Measurements from ENCODE around the gene PASD1. TPM values are rescaled to one million over a fixed set of nuclear protein-coding genes. Genes with fewer than 3 reads are reported as not detected.
"Not testable (repeated sequence)": the region's sequence is repeated elsewhere in the genome, so short reads cannot be mapped to it uniquely, and the experiment has no call there.

PASD1 gene
- total RNA-seq, 1 experiment from 2014 or later = not detected

- Mint-ChIP-seq H3K4me3 (ENCODE audit: unreplicated experiment) (no peak within 1 kb of the TSS), H3K4me1 (ENCODE audit: insufficient read depth, unreplicated experiment) (no peaks in the 10 kb centered on the region), H3K36me3 (ENCODE audit: insufficient read depth, unreplicated experiment) (peaks cover 6% of the 10 kb centered on the region), H3K27me3 (ENCODE audit: insufficient read depth, unreplicated experiment) (no peaks in the 10 kb centered on the region), H3K27ac (ENCODE audit: low read depth, unreplicated experiment) (no peak within 1 kb of the TSS), H3K9me3 (ENCODE audit: unreplicated experiment) (no peaks in the 10 kb centered on the region)
- DNase-seq (ENCODE audit: unreplicated experiment) = no peak
- ChIA-PET CTCF (interaction anchor here (0.5 kb wide), 1 partner anchor 12 kb away, joined by 3 read pairs; no protein-coding TSS in a partner anchor), POLR2A (no interaction called here)
- BruUV-seq (replicated peaks) = no TSS peak
- intact Hi-C loops (cut with micrococcal nuclease) = no loop called here
- no peak for TF ChIP-seq CTCF (IDR thresholded peaks at IDR 0.05; ENCODE audit: unreplicated experiment)
Measured at GRCh38 chrX:151694661-151695582, 131.4 kb downstream of the PASD1 start, which contains the start of gene PRRG3. Gene PRRG3 (plus strand): TSS chrX:151695458. CDS start chrX:151698815, 3,357 bp downstream.

- Mint-ChIP-seq H3K27ac (ENCODE audit: low read depth, unreplicated experiment) (no peak overlapping the region), H3K4me3 (ENCODE audit: unreplicated experiment) (no peak overlapping the region), H3K9me3 (ENCODE audit: unreplicated experiment) (no peaks in the 10 kb centered on the region), H3K27me3 (ENCODE audit: insufficient read depth, unreplicated experiment) (no peaks in the 10 kb centered on the region), H3K36me3 (ENCODE audit: insufficient read depth, unreplicated experiment) (peaks cover 6% of the 10 kb centered on the region), H3K4me1 (ENCODE audit: insufficient read depth, unreplicated experiment) (no peaks in the 10 kb centered on the region)
- no peak for TF ChIP-seq CTCF (IDR thresholded peaks at IDR 0.05; ENCODE audit: unreplicated experiment)
- no peak for DNase-seq (ENCODE audit: unreplicated experiment)
- intact Hi-C loops (cut with micrococcal nuclease) = no loop called here
- ChIA-PET POLR2A (no interaction called here), CTCF (interaction anchor here (0.5 to 0.7 kb wide), 2 partner anchors 11 to 18 kb away, joined by 3 read pairs; no protein-coding TSS in a partner anchor)
- no TSS peak for BruUV-seq (replicated peaks)
Measured at GRCh38 chrX:151695583-151696340, 132.3 kb downstream of the PASD1 start.

- POLR2A ChIA-PET; H3K36me3 Mint-ChIP-seq (ENCODE audit: insufficient read depth, unreplicated experiment); H3K27ac Mint-ChIP-seq (ENCODE audit: low read depth, unreplicated experiment); BruUV-seq (replicated peaks); DNase-seq (ENCODE audit: unreplicated experiment); H3K4me3 Mint-ChIP-seq (ENCODE audit: unreplicated experiment); H3K27me3 Mint-ChIP-seq (ENCODE audit: insufficient read depth, unreplicated experiment); intact Hi-C loops (cut with micrococcal nuclease); H3K4me1 Mint-ChIP-seq (ENCODE audit: insufficient read depth, unreplicated experiment); H3K9me3 Mint-ChIP-seq (ENCODE audit: unreplicated experiment): not testable (repeated sequence)
- CTCF ChIA-PET = interaction anchor here (0.8 to 1.1 kb wide), 2 partner anchors 17 kb away, joined by 3 read pairs; no protein-coding TSS in a partner anchor
Measured at GRCh38 chrX:151697082-151697481, 133.6 kb downstream of the PASD1 start.

- TF ChIP-seq CTCF (IDR thresholded peaks at IDR 0.05; ENCODE audit: unreplicated experiment) = no peak
- Mint-ChIP-seq H3K27me3 (ENCODE audit: insufficient read depth, unreplicated experiment) (no peaks in the 10 kb centered on the region), H3K27ac (ENCODE audit: low read depth, unreplicated experiment) (no peak overlapping the region), H3K4me3 (ENCODE audit: unreplicated experiment) (no peak overlapping the region), H3K9me3 (ENCODE audit: unreplicated experiment) (no peaks in the 10 kb centered on the region), H3K4me1 (ENCODE audit: insufficient read depth, unreplicated experiment) (no peaks in the 10 kb centered on the region), H3K36me3 (ENCODE audit: insufficient read depth, unreplicated experiment) (peaks cover 6% of the 10 kb centered on the region)
- ChIA-PET POLR2A (no interaction called here), CTCF (interaction anchor here (0.8 to 1.1 kb wide), 2 partner anchors 17 kb away, joined by 3 read pairs; no protein-coding TSS in a partner anchor)
- DNase-seq (ENCODE audit: unreplicated experiment) = peak; percentile 8
- intact Hi-C loops (cut with micrococcal nuclease) = no loop called here
- no TSS peak for BruUV-seq (replicated peaks)
Measured at GRCh38 chrX:151697522-151697921, 134.0 kb downstream of the PASD1 start.

Data from MCF 10A (cell line).